HG02938 (cell line): ENCODE measurements around the gene NOTUM.
A peak's percentile ranks its signal among the peaks of the same experiment; 100 is the strongest.

ENCODE experiments used
- ATAC-seq: cut with Tn5 transposase; IDR thresholded peaks from one replicate; pipeline ENCODE4 v1.9.1; 2021; ENCODE audit warnings: mild to moderate bottlenecking, moderate library complexity; ENCODE audit not compliant: unreplicated experiment

Gene NOTUM

DNA sequence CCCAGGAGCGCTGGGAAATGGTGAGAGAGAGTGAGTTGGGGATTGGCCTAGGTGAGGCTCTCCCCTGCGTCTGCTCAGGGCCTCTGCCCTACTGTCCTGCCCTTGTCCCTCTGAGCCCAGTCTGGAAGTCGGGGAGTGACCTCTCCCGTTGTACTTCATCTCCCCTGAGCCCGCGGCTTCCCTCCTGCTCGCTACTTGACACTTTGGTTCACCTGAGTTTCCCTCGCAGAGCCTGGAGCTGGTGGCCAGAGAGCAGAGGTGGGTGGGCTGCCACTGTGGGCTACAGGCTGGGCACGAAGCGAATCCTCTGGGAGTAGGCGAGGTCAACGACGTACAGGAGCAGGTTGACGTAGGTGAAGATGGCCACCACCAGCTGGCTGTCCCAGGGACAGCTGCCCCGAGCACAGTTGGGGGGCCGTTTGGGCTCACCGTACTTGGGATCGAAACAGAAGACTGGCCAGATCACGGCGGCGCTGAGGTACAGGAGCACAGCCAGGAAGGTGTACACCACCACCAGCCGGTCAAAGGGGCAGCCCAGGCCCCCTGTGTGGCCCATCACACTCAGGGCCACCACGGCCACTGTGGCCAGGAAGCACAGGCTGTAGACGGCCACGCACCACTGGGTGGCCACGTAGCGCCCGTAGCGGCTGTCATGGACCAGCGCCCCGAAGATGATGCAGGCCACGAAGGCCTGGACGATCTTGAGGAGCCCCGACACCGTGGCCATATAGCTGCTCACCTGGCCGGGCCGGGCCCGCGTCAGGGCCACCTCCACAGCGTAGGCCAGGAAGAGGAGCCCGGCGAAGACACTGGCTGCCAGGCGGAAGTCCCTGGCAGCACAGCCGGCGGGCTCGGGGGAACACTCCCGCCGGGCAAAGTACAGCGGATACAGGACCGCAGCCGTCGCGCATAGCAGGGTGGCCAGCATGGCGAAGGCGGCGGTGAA, 20.2 kb downstream of the NOTUM start:
- ATAC-seq = no peak

- no peak for ATAC-seq
These were observed 21.1 kb downstream of the NOTUM start for GRCh38 chr17:81939881-81940385.

DNA sequence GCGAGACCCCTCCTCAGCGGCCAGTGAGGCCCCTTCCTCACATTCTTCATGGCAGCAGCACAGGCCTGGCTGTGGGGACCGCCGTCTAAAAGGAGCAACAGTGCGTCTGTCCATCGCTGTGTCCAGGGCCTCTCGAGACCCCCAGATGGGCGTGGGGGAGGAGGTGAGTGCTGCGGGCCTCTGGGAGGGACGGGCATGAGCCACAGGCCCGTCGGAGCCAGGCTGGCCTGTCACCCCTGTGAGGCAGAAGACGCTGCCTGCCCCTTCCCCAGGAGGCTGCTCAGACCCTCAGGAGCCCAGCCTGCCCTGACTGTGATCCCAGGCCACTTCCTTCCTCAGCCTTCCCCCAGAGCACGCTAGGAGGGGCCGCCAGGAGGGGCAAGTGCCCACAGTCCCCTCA, 21.8 kb downstream of the NOTUM start:
- ATAC-seq = no peak

DNA sequence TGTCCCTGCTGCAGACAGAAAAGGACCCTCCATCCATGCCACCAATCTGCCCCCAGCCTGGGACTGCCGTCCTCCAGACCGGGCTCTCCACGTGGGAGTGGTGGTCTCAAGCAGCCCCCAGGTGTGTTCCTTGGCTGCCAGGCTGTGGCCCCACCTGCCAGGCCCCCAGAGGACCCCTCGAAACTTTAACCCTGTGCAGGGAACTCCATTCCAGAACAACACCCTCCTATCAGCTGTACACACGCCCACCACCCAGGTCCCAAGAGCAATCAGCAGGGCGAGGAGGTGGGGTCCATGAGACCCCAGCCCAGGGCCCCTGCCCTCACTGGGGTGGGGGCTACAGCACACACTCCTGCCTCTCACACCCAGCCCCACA, 25.3 kb downstream of the NOTUM start:
- ATAC-seq = no peak

DNA sequence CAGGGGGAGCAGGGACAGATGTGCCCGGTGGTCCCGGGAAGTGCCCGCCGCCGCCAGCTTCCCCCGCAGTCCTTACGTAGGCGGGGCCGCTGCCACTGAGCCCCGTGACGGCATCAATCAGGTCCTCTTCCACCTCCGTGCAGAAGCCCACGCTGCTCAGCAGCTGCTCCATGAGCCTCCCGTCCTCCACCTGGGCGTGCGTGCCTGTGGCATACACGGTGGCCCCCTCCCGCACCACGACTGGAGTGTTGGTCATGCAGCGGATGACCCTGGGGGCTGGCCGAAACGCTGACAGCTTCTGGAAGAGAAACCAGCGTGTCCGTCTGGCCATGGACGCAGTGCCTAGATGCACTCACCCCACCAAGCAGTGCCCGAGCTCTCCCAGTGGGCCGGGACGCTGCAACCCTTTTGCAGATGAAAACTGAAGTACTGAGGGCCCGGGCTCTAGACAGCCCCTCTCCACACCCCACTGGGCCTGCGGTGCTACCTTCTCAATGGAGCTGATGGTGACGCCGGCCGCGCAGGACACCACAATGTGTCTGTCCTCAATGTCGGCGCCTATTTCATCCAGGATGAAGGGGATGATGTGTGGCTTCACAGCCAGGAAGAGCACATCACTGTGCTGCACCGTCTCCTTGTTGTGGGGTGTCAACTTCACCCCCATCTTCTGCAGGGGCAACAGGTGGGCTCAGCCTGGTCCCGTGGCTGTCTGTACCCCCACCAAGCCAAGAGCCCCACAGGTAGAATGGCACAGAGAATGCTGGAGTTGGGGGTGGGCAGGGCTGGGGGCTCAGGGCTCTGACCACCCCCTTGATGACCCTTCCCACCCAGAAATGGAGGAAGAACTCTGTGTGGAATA, 25.9 kb downstream of the NOTUM start:
- ATAC-seq = no peak

DNA sequence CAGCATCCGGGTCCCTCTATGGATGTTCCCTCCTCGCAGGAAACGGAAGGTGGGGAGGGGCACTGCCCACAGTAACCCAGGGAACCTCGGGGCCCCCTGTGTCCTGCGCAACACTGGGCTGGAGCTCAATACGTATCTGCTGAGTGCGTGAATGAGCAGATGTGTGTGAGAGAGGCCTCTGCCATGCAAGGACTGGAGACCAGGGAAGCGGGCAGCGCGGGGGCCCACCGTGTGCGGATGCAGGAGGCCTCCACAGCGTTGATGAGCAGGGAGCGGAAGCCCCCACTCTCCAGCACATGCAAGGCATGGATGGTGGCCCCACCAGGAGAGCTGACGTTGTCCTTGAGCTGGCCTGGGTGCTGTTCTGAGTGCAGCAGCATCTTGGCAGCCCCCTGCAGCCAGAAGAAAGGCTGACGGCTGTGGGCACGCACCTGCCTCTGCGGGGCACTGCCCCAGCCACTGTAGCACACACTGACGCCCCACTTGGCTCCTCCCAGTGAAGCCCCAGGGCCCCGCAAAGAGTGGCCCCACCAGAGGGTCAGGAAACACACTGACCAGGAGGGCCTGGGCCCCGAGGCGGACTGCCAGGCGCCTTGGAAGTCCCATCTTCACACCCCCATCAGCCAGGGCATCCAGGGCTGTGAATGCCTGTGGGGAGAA, 26.8 kb downstream of the NOTUM start:
- no peak for ATAC-seq

- no peak for ATAC-seq
These were observed 27.7 kb downstream of the NOTUM start for GRCh38 chr17:81933178-81933699.

DNA sequence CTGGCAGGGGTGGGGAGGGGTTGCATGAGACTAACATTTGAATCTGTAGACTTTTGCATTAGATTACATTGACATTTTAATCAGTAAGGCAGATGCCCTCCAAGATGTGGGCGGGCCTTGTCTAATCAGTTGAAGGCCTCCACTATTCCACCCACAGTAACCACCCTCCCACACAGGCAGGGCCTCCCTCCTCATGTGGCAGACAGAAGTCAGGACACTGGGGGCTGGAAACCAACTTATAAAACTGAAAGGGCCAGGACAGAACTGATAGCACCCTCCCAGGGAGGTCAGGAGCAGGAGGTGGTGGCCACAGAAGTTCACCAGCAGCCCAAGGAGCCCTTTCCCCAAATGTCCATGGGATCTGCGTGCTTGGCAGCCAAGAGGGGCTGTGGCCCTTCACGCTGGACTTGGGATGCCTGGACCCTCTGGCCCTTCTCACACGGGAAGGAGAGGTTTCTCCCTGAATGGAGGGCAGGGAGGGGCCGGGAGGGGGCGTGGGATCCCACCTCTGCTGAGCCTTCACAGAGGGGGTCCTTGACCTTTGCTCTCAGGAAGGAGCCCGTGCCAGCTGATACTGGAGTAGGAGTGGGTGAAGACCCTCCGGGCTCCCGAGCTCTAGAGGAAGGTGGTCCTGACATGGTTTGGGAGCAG, 28.5 kb downstream of the NOTUM start:
- ATAC-seq = no peak

GRCh38 chr17:81931557-81932332, 29.2 kb downstream of the NOTUM start:
- no peak for ATAC-seq

DNA sequence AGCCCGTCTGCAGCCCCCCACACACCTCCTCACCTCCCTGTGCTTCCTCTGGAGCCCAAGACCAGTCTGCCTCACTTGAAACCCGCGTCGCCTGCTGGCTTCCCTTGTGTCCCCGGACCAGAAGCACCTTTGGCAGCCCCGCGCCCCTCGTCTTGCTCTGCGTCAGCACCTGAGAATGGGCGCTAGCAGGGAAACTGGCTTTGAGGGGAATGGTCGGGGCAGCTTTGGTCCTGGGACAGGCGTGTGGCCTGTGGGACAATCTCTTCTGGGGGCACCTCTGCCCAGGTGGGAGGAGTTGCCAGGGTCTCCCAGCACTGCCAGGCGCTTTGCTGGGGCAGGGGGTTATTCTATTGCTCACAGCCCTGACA, 29.8 kb downstream of the NOTUM start:
- no peak for ATAC-seq

- no peak for ATAC-seq
These were observed 30.6 kb downstream of the NOTUM start for GRCh38 chr17:81930142-81931125.

DNA sequence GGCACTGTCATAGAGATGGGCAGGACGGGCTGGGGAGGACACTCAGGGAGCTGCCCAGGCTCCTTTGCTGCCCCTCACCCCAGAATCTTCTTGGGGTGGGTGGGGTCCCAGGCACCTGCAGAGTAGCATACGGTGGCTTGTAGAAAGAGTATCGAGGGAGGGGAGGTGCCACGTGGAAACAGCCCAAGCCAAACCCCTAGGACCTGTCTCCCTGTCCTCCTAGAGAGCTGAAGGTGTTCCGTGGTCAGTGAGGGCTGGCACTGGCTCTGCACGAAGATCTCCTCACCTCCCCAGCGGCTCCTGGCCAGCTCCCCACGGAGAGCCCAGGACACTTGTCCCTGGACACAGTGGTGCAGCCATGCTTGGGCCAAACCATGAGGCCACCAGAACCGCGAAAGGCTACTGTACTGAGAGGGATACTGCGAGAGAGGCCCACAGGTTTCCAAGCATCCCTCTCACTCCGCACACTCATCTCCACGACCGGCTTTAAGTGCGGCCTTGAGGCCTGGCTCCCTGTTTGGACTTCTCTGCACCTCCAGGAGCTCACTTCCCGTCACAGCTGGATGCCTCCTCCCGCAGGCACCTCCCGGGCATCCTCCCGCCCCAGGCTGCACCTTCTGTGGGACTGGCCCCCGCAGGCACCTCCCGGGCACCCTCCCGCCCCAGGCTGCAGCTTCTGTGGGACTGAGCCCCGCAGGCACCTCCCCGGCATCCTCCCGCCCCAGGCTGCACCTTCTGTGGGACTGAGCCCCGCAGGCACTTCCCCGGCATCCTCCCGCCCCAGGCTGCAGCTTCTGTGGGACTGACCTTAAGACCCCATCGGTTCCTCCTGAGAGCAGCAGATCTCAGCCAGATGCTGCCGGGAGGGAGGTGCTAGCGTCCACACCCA, 31.5 kb downstream of the NOTUM start:
- ATAC-seq = no peak

GRCh38 chr17:81928544-81929252, 32.3 kb downstream of the NOTUM start:
- ATAC-seq = no peak

GRCh38 chr17:81927653-81928543, 33.1 kb downstream of the NOTUM start, which contains the start of gene MAFG:
TSS of gene MAFG (minus strand) at chr17:81927735. CDS start at chr17:81923185, 4,550 bp downstream.
- peak; percentile 54 for ATAC-seq

DNA sequence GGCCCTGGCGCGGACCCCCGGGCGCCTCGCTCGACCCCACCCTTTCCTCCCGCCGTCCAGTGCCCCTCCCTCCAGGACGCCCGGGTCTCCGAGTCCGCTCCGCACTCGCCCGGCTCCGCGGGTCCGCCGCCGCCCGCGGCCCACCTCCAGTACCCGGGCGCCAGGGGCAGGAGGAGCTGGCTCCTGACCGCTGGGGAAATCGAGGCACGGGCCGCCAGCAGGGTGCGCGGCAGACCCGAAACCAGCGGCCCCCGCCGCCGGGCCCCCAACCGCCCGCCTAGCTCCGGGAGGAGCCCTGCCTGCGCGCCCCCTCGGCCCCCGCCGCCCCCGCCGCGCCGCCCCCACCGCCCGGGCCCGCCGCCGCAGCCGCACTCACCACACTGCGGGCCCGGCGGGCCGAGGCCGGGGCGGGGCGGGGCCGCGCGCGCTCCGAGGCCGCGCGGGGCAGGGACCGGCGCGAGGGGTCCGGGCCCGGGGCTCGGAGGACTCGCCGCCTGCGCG, 33.8 kb downstream of the NOTUM start:
- ATAC-seq = no peak
